ENCODE data around the gene MT1A. TPM values are rescaled to one million over a fixed set of nuclear protein-coding genes. Genes with fewer than 3 reads are reported as not detected.

Gene MT1A
- total and polyA plus RNA-seq, 2 of the 8 experiments (the other 6 are each of a cell fraction or from before 2014, with no cell fraction given) = not detected

DNA sequence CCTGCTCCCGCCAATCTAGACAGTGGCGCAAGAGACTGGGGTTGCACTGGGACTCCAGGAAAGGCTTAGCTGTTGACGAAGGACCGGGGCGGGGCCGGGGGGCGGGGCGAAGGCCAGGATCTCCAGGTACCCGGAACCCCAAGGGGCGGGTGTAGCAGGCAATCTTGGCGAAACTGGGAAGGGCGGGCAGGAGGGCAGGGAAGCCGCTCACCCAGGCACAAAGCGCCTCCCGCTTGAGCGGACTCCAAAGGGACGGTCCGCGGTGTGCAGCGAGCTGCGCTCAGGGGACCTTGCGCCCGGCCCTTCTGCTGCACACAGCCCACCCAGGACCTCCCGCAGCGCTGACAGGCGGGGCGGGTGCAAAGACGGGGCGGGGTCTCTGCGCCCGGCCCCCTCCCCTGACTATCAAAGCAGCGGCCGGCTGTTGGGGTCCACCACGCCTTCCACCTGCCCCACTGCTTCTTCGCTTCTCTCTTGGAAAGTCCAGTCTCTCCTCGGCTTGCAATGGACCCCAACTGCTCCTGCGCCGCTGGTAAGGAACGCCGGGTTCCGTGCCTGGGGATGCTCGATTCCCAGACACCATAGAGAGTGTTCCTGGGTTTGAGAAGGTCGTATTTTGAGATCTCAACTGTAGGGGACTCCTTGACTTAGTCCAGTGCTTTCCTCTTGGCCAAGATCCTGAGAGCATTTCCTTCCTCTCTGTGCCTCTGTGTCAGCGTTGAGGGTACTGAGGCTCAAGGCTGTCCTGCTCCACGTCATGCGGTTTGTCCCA, 19.3 kb downstream of the MT1A start, which contains the start of gene MT1F (continued):
- TF ChIP-seq SIX5 (IDR thresholded peaks at IDR 0.05; ENCODE audit: low read depth, low read length) (no peak), SUZ12 (IDR thresholded peaks at IDR 0.05; ENCODE audit: low read length) (peak; percentile 41; the same call in 1 of the 2 replicates)

Data from H1 (cell line).